ENCODE results near the gene METTL24.
A peak's percentile ranks its signal among the peaks of the same experiment; 100 is the strongest.

- TF ChIP-seq CTCF (IDR thresholded peaks at IDR 0.05; ENCODE audit: low read depth, low read length, missing input control), result peak; percentile 12
- TF ChIP-seq MAX (IDR thresholded peaks at IDR 0.05), result no peak
- peak in 1 of 2 donors; percentile 72 for TF ChIP-seq RAD21 (IDR thresholded peaks at IDR 0.05)
- TF ChIP-seq ATF3 (IDR thresholded peaks at IDR 0.05), result no peak
- TF ChIP-seq YY1 (IDR thresholded peaks at IDR 0.05), result no peak
Observed at GRCh38 chr6:110341663-110342596, 16.2 kb downstream of the METTL24 start.
